MM.1S (cell line): ENCODE measurements around the gene TOMM40L.

Experiments
- CTCF ChIP-seq: fragments of 300-600 bp; sonication (generic); IDR thresholded peaks from 2 replicates; pipeline ENCODE4 v1.5.1; 2016; ENCODE audit warnings: antibody characterized with exemption, low read length, mixed read lengths
- EZH2 ChIP-seq: fragments of 300-600 bp; sonication (generic); optimal IDR thresholded peaks from 2 replicates; pipeline ENCODE3; 2017; ENCODE audit warnings: low read depth, mild to moderate bottlenecking, antibody characterized with exemption, low read length, mixed read lengths
- EZH2phosphoT487 ChIP-seq: fragments of 300-600 bp; sonication (generic); IDR thresholded peaks from 2 replicates; pipeline ENCODE4 v1.6.1; 2018; ENCODE audit warnings: antibody characterized with exemption, low read length

GRCh38 chr1:161217831-161218230 lies 8.0 kb upstream of the TOMM40L start:
- TF ChIP-seq CTCF (no peak), EZH2 (no peak), EZH2phosphoT487 (no peak)
